ENCODE measurements around the gene GFOD1.
"Not testable (repeated sequence)": the region's sequence is repeated elsewhere in the genome, so short reads cannot be mapped to it uniquely, and the experiment has no call there.

Gene GFOD1

GRCh38 chr6:13407368-13407708, 80.1 kb downstream of the GFOD1 start:
- DNase-seq (ENCODE audit: low spot score), result no peak

GRCh38 chr6:13406781-13407180, 80.6 kb downstream of the GFOD1 start:
- no peak for DNase-seq (ENCODE audit: low spot score)

- DNase-seq (ENCODE audit: low spot score), result no peak
Observed at GRCh38 chr6:13405961-13406477, 81.4 kb downstream of the GFOD1 start.

- no peak for DNase-seq (ENCODE audit: low spot score)
Observed at GRCh38 chr6:13404892-13405254, 82.5 kb downstream of the GFOD1 start.

- DNase-seq (ENCODE audit: low spot score), result no peak
Observed at GRCh38 chr6:13404228-13404891, 83.0 kb downstream of the GFOD1 start.

GRCh38 chr6:13402711-13403110, 84.7 kb downstream of the GFOD1 start:
- no peak for DNase-seq (ENCODE audit: low spot score)

- no peak for DNase-seq (ENCODE audit: low spot score)
Observed at GRCh38 chr6:13400772-13401171, 86.6 kb downstream of the GFOD1 start.

GRCh38 chr6:13398421-13398994, 88.9 kb downstream of the GFOD1 start:
- no peak for DNase-seq (ENCODE audit: low spot score)

GRCh38 chr6:13398069-13398381, 89.4 kb downstream of the GFOD1 start:
- no peak for DNase-seq (ENCODE audit: low spot score)

- no peak for DNase-seq (ENCODE audit: low spot score)
Observed at GRCh38 chr6:13397359-13398068, 89.9 kb downstream of the GFOD1 start.

- no peak for DNase-seq (ENCODE audit: low spot score)
Observed at GRCh38 chr6:13396241-13396792, 91.1 kb downstream of the GFOD1 start.

- DNase-seq (ENCODE audit: low spot score), result no peak
Observed at GRCh38 chr6:13395272-13396237, 91.8 kb downstream of the GFOD1 start.

- DNase-seq (ENCODE audit: low spot score), result peak; percentile 31
Observed at GRCh38 chr6:13392462-13392861, 94.9 kb downstream of the GFOD1 start.

GRCh38 chr6:13391537-13391936, 95.9 kb downstream of the GFOD1 start:
- DNase-seq (ENCODE audit: low spot score), result no peak

- DNase-seq (ENCODE audit: low spot score), result no peak
Observed at GRCh38 chr6:13390658-13391057, 96.7 kb downstream of the GFOD1 start.

- not testable (repeated sequence) for DNase-seq (ENCODE audit: low spot score)
Observed at GRCh38 chr6:13389237-13389636, 98.2 kb downstream of the GFOD1 start.

- not testable (repeated sequence) for DNase-seq (ENCODE audit: low spot score)
Observed at GRCh38 chr6:13388769-13389168, 98.6 kb downstream of the GFOD1 start.

GRCh38 chr6:13384966-13385365, 102.4 kb downstream of the GFOD1 start:
- DNase-seq (ENCODE audit: low spot score), result peak; percentile 71

GRCh38 chr6:13384506-13384905, 102.9 kb downstream of the GFOD1 start:
- DNase-seq (ENCODE audit: low spot score), result no peak

- no peak for DNase-seq (ENCODE audit: low spot score)
Observed at GRCh38 chr6:13383328-13384163, 103.9 kb downstream of the GFOD1 start.

- DNase-seq (ENCODE audit: low spot score), result no peak
Observed at GRCh38 chr6:13380761-13381160, 106.6 kb downstream of the GFOD1 start.

Measured in SK-N-DZ (cell line).